SHP77 (cell line): ENCODE results near the gene SLC47A1.

Experiments used
- DNase-seq, 2 experiments: peaks; one replicate each; lab custom pipeline; 2025; lab: John Stamatoyannopoulos, UW

Gene SLC47A1

GRCh38 chr17:19610879-19611278, 77.2 kb downstream of the SLC47A1 start:
- no peak for DNase-seq

DNA sequence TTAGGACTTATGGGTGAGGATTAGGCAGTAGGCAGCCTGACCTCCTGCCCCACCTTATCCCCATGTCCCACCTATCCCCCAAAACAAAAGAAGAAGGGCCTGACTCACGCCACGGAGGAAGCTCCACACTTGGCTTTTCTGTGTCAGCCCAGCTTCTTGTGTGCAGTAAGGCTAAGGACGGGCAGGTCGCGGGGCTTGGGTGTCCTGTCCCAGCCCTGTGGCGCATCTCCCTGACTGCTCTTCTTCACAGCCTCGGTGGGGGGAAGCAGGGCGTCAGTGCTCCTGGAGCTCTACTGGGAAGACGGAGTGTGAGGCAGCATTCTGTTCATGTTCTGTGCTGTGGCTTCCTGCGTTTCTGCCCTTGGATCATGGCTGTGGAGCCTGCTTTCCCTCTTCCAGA, 80.3 kb downstream of the SLC47A1 start:
- no peak for DNase-seq

DNA sequence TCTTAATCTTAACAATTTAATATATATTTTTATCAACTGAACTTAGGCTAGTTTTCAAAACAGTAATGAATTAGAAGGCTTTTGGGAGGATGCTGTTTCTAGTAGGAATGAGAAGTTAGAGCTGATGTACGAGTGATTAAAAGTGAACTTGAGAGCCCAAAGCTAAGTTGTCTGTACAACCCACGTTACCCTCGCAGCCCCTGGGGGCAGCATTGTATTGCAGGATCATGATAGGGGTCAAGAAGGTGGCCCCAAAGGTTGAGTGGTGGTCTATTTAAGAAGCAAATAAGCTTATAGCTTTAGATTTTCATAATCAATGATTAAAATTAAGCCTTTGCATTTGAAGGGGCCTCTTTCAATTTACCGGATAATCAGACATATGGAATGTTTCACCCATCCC, 81.2 kb downstream of the SLC47A1 start:
- DNase-seq = no peak

DNA sequence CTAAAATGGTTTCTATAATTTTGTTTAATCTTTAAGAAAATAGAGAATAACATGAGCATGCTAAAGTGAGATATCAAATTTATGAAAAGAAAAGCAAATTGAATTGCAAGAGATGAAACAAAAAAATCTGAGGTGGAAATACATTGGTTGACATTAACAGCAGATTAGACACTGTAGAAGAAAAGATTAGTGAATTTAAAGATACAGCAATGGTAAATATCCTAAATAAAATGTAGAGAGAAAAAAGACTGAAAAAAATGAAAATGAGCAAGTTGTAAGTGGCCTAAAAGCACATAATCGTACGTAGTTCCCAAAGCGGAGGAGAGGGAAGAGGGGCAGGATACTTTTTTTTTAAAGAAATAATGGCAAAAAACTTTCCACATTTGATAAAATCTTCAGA, 84.4 kb downstream of the SLC47A1 start:
- no peak for DNase-seq

GRCh38 chr17:19619705-19620325, 86.2 kb downstream of the SLC47A1 start:
- no peak for DNase-seq

GRCh38 chr17:19621697-19622096, 88.0 kb downstream of the SLC47A1 start:
- no peak for DNase-seq

DNA sequence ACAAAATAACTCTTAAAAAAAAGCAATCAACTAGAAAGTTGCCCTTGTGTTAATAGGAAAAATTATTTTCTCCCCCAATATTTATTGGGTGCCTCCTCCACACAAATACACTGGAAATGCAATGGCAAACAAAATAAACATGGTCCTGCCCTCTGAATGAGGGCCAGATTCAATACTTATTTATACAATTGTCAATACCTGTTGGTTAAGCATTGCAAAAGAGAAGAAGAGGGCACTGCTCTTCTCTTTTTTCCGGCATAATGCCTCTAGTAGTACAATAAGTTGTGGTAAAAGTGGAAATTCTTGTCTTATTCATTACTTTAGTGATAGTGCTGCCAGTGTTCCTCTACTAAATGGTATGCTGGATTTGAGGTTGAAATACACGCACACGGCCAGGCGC, 92.4 kb downstream of the SLC47A1 start:
- no peak for DNase-seq
